Measurements from ENCODE around the gene PRPF8. TPM values are rescaled to one million over a fixed set of nuclear protein-coding genes. Genes with fewer than 3 reads are reported as not detected.

The PRPF8 gene
- total RNA-seq, 4 donors from 2014 or later: 146 to 215 (median 183) TPM

GRCh38 chr17:1640329-1641064 lies 44.2 kb downstream of the PRPF8 start:
- DNase-seq (ENCODE audit: low spot score) (no peak), ATAC-seq (ENCODE audit: low FRiP score) (no peak)
- TF ChIP-seq CTCF (IDR thresholded peaks at IDR 0.05): no peak

- TF ChIP-seq CTCF (IDR thresholded peaks at IDR 0.05): no peak
- ATAC-seq (ENCODE audit: low FRiP score) (no peak), DNase-seq (ENCODE audit: low spot score) (no peak)
Measured at GRCh38 chr17:1639549-1640180, 45.0 kb downstream of the PRPF8 start.

GRCh38 chr17:1638624-1639300 lies 45.9 kb downstream of the PRPF8 start:
- ATAC-seq (ENCODE audit: low FRiP score) (no peak), DNase-seq (ENCODE audit: low spot score) (no peak)
- TF ChIP-seq CTCF (IDR thresholded peaks at IDR 0.05): no peak

GRCh38 chr17:1638171-1638590 lies 46.5 kb downstream of the PRPF8 start:
- no peak for TF ChIP-seq CTCF (IDR thresholded peaks at IDR 0.05)
- ATAC-seq (ENCODE audit: low FRiP score) (no peak), DNase-seq (ENCODE audit: low spot score) (no peak)

GRCh38 chr17:1636732-1637285 lies 47.9 kb downstream of the PRPF8 start:
- no peak for TF ChIP-seq CTCF (IDR thresholded peaks at IDR 0.05)
- no peak for ATAC-seq (ENCODE audit: low FRiP score)
- no peak for DNase-seq (ENCODE audit: low spot score)

GRCh38 chr17:1635675-1636465 lies 48.8 kb downstream of the PRPF8 start:
- DNase-seq (ENCODE audit: low spot score) (no peak), ATAC-seq (ENCODE audit: low FRiP score) (no peak)
- TF ChIP-seq CTCF (IDR thresholded peaks at IDR 0.05): no peak

Measured in omental fat pad (tissue), 4 donors.